ENCODE measurements around the gene MAPK10.
"Not testable (repeated sequence)": the region's sequence is repeated elsewhere in the genome, so short reads cannot be mapped to it uniquely, and the experiment has no call there.

Gene MAPK10

DNA sequence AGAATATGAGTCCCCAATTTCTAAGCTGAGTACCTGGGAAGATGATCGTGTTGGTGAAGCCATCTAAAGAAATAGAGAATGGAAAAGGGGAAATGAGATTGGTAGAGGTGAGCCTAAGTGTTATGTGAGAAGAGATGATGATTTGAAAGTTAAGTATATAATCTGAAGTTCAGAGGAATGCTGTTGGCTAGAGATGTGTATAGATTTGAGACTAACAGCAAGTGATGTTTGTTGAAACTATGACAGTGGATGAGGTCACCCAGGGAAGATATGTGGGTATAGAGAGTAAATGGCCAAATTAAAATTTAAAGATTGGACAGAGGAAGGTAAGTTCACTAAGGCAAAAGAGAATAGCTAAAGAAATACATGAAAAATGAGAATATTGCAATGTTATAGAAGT is 324.2 kb downstream of the MAPK10 start:
- TF ChIP-seq ZFX (IDR thresholded peaks at IDR 0.05; ENCODE audit: borderline replicate concordance) = no peak
- TF ChIP-seq, protein P1, sequence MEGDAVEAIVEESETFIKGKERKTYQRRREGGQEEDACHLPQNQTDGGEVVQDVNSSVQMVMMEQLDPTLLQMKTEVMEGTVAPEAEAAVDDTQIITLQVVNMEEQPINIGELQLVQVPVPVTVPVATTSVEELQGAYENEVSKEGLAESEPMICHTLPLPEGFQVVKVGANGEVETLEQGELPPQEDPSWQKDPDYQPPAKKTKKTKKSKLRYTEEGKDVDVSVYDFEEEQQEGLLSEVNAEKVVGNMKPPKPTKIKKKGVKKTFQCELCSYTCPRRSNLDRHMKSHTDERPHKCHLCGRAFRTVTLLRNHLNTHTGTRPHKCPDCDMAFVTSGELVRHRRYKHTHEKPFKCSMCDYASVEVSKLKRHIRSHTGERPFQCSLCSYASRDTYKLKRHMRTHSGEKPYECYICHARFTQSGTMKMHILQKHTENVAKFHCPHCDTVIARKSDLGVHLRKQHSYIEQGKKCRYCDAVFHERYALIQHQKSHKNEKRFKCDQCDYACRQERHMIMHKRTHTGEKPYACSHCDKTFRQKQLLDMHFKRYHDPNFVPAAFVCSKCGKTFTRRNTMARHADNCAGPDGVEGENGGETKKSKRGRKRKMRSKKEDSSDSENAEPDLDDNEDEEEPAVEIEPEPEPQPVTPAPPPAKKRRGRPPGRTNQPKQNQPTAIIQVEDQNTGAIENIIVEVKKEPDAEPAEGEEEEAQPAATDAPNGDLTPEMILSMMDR (IDR thresholded peaks at IDR 0.05) = no peak
- H3K27ac ChIP-seq = no peak overlapping the region

DNA sequence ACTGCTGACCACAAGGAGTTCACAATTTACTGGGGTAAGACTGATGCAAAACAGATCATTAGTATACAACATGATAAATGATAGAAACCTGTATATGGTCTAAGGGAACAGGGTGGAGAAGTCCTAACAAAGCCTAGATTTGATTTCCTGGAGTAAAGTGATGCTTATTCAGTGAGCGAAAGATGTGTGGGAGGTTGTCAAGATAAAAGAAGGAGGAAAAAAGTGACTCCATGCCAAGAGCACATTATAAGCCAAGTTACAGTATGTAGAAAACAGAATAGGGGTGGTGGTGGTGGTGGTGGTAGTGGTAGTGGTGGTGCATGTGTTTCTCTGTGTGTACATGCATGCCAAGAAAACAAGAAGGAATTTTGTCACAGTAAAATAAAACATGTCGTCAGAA is 325.2 kb downstream of the MAPK10 start:
- TF ChIP-seq, protein P1 (IDR thresholded peaks at IDR 0.05) = no peak
- no peak for TF ChIP-seq ZFX (IDR thresholded peaks at IDR 0.05; ENCODE audit: borderline replicate concordance)

DNA sequence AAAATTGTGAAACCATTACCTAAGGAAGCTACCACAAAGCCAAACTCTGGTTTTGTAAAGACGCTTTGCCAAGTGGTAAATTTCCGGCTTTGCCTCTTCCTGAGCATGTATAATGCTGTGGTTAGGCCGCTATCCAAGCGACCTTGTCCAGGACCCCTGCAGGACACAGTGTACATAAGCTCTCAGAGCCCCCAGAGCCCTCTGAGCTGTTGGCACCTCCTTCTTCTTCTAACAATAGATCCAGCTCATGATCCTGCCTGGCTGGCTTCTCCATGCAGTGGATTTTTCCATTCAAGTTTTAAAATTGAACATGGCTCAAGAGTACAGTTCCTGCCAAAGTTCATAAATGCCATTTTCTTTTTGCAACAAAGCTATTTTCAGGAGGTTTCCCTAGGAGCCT is 326.7 kb downstream of the MAPK10 start:
- TF ChIP-seq, protein P1 (IDR thresholded peaks at IDR 0.05) = no peak
- no peak overlapping the region for H3K27ac ChIP-seq

More for the DNA sequence above, 325.2 kb downstream of the MAPK10 start:
- H3K27ac ChIP-seq = no peak overlapping the region

DNA sequence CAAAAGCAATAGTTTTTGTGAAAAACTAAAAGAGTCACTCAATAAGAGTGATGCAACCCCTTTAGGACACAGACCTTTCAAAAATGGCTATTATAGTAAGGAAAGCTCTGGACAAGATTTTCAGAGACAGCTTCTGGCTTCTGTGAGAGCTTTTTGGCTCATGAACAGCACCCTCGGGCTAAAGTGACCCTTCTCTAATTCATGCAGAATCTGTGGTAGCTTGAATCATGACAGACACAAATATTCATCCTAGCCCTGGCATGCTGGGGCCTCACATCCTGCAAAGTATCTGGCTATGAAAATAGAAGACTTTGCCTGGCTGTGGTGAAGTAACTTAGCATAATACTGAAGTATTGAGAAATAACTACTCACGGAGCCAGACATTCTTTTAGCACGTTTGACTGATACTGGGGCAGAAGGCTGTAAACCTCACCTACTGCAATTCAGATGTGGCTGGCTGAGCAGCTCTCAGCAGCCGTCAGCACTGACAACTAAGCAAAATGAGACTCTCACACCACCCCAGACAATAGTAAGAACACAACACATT is 327.3 kb downstream of the MAPK10 start:
- TF ChIP-seq, protein P1 (IDR thresholded peaks at IDR 0.05) = no peak
- no peak for TF ChIP-seq ZFX (IDR thresholded peaks at IDR 0.05; ENCODE audit: borderline replicate concordance)
- H3K27ac ChIP-seq = no peak overlapping the region

DNA sequence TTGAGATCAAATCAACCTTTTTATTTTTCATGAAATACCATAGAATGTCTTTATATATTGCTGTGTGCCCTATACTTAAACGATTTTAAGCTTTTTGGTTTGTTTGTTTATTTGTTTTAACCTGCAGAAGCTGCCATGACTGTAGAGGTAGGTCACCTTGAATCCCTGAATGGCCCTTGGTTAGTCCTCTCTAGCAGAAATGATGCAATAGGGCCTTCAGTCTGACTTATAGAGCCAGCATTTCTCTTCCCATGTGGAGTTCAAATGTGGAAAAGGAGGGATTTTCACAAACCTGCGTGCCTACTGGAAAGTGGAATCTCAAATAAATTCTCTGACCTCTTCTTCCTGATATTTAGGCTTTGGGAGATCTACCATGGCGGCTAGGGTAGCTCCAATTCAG is 327.9 kb downstream of the MAPK10 start:
- no peak overlapping the region for H3K27ac ChIP-seq
- TF ChIP-seq, protein P1 (IDR thresholded peaks at IDR 0.05) = no peak
- TF ChIP-seq ZFX (IDR thresholded peaks at IDR 0.05; ENCODE audit: borderline replicate concordance) = no peak

DNA sequence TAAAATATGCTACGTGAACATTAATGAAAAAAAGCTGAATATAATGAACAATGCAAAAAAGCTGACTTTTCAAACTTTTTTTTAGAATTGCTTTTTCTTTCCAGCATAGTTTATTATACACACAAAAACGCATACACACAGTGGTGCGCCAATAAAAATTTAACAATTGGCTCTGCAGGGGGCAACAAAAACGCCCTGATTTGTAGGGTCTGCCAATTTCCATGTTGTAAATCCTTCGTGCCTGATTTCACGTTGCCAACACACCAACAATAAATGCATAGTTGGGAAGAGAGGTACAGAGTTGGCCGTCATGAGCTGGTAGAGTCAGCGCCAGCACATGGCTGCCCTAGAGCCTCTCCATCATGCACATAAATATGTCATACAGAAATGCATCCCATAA is 333.1 kb downstream of the MAPK10 start:
- H3K27ac ChIP-seq = no peak overlapping the region
- TF ChIP-seq, protein P1 (IDR thresholded peaks at IDR 0.05) = no peak
- no peak for TF ChIP-seq ZFX (IDR thresholded peaks at IDR 0.05; ENCODE audit: borderline replicate concordance)

DNA sequence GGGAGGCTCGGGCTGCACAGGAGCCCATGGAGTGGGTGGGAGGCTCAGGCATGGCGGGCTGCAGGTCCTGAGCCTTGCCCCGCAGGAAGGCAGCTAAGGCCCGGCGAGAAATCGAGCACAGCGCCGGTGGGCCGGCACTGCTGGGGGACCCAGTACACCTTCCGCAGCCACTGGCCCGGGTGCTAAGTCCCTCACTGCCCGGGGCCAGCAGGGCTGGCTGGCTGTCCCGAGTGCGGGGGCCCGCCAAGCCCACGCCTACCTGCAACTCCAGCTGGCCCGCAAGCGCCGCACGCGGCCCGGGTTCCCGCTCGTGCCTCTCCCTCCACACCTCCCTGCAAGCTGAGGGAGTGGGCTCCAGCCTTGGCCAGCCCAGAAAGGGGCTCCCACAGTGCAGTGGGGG is 338.2 kb downstream of the MAPK10 start:
- not testable (repeated sequence) for H3K27ac ChIP-seq

DNA sequence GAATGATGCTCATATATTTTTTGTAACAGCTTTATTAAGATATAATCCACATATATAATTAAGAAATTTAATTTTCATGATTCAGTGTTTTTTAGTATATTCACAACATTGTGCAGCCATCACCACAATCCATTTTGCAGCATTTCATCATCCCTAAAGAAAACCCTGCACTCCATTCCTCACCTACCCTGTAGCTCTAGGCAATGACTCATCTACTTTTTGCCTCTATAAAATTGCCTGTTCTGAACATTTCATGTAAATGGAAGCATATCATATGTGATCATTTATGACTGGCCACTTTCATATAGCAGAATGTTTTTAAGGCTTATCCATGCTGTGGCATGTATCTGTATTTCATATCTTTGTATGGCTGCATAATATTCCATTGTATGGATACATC is 339.9 kb downstream of the MAPK10 start:
- no peak overlapping the region for H3K27ac ChIP-seq
- TF ChIP-seq ZFX (IDR thresholded peaks at IDR 0.05; ENCODE audit: borderline replicate concordance) = no peak
- TF ChIP-seq, protein P1 (IDR thresholded peaks at IDR 0.05) = no peak

Data from 22Rv1 (cell line).